Type B pancreatic cell (in vitro differentiated cells): ENCODE data around the gene GLRA3. TPM values are rescaled to one million over a fixed set of nuclear protein-coding genes. Genes with fewer than 3 reads are reported as not detected.

Source experiments
- DNase-seq: peaks from one replicate; pipeline ENCODE4 v3.0.0; 2021; ENCODE audit warnings: mixed read lengths; ENCODE audit not compliant: unreplicated experiment; ENCODE audit errors: extremely low spot score
- H3K27ac Mint-ChIP-seq: 2 replicates; pipeline ENCODE4 v1.8.0; 2021; ENCODE audit warnings: mild to moderate bottlenecking, mixed read lengths
- H3K27me3 Mint-ChIP-seq: 2 replicates; pipeline ENCODE4 v1.8.0; 2021; ENCODE audit warnings: mixed read lengths
- H3K36me3 Mint-ChIP-seq: 2 replicates; pipeline ENCODE4 v1.8.0; 2021; ENCODE audit warnings: mixed read lengths
- H3K4me1 Mint-ChIP-seq: one replicate; pipeline ENCODE4 v1.8.0; 2021; ENCODE audit warnings: mixed read lengths; ENCODE audit not compliant: unreplicated experiment
- H3K4me3 Mint-ChIP-seq: 2 replicates; pipeline ENCODE4 v1.8.0; 2021; ENCODE audit warnings: mild to moderate bottlenecking, mixed read lengths
- H3K9me3 Mint-ChIP-seq: 2 replicates; pipeline ENCODE4 v1.8.0; 2021; ENCODE audit warnings: mixed read lengths
- total RNA-seq: library from RNA; stranded (reverse); gene quantifications from 2 replicates; pipeline ENCODE4 v1.2.1, GENCODE V29; 2021; ENCODE audit warnings: low replicate concordance
- TF ChIP-seq, protein P1 (sequence below): fragments of 200-600 bp; sonication (generic); conservative IDR thresholded peaks from 2 replicates; pipeline ENCODE4 v1.5.0; 2021; ENCODE audit warnings: antibody characterized with exemption, mild to moderate bottlenecking

Gene GLRA3
- total RNA-seq, 1 donor from 2014 or later, result 0.60 TPM

DNA sequence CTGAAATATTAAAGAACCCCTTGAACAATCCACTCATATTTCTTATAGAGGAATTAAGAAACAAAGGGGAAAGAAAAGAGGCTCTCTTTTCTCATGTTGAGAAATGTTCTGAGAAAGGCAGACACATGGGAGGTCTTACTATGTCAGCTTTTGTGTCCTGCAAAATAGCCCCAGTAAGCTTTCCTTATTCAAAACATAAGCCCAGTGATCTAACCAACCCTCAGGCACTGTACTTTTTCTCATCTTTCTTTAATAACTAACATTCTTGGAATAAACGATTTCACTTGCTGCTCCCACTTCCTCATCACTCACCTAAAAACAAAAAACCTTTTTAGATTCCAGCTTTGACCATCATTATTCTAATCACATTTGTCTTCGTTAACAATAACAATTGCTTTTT, 115.9 kb downstream of the GLRA3 start:
- Mint-ChIP-seq H3K4me3 (peak overlapping the region; percentile 32), H3K27me3 (no peaks in the 10 kb centered on the region), H3K27ac (peak overlapping the region; percentile 9), H3K36me3 (no peaks in the 10 kb centered on the region), H3K9me3 (no peaks in the 10 kb centered on the region), H3K4me1 (peaks cover 11% of the 10 kb centered on the region)
- no peak for DNase-seq
- TF ChIP-seq, protein P1, sequence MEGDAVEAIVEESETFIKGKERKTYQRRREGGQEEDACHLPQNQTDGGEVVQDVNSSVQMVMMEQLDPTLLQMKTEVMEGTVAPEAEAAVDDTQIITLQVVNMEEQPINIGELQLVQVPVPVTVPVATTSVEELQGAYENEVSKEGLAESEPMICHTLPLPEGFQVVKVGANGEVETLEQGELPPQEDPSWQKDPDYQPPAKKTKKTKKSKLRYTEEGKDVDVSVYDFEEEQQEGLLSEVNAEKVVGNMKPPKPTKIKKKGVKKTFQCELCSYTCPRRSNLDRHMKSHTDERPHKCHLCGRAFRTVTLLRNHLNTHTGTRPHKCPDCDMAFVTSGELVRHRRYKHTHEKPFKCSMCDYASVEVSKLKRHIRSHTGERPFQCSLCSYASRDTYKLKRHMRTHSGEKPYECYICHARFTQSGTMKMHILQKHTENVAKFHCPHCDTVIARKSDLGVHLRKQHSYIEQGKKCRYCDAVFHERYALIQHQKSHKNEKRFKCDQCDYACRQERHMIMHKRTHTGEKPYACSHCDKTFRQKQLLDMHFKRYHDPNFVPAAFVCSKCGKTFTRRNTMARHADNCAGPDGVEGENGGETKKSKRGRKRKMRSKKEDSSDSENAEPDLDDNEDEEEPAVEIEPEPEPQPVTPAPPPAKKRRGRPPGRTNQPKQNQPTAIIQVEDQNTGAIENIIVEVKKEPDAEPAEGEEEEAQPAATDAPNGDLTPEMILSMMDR, result no peak

DNA sequence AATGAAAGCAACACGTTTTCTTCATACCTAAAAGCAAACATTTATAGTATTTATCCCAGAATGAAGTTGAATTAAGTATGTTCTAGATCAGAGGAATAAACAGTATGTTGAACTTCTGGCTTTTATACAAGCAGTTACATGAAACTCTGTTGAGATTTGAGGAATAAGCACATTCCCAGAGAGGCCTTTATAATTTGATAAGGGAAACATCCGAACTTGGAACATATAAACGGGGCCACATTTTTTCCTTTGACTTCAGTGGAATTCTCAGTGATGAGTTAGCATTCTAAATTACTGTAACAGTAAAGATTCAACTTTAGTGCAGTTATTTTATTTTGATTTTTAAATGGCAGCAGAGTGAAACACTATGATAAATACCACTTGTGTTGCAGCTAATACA, 119.5 kb downstream of the GLRA3 start:
- H3K27me3 Mint-ChIP-seq, result no peaks in the 10 kb centered on the region
- H3K27ac Mint-ChIP-seq, result no peak overlapping the region
- TF ChIP-seq, protein P1, result no peak
- DNase-seq, result no peak
- H3K4me1 Mint-ChIP-seq, result peaks cover 11% of the 10 kb centered on the region
- peaks cover 7% of the 10 kb centered on the region for H3K9me3 Mint-ChIP-seq
- no peaks in the 10 kb centered on the region for H3K36me3 Mint-ChIP-seq
- H3K4me3 Mint-ChIP-seq, result no peak overlapping the region

DNA sequence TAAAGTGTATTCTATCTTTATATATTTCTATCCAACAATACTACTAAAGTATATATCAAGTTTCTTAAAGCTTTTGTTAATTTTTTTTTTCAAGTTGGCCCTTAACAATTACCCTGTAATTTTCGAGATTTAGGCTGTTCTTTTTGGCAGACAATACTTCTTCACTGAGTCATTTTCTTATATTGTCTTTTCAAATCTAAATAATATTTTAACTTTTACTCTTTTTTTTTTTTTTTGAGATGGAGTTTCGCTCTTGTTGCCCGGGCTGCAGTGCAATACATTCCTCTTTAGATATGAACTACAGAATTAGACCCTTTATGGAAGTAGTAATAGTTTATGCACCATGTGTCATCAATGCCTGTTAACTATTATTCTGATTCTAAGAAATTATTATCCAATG, 120.7 kb downstream of the GLRA3 start:
- H3K9me3 Mint-ChIP-seq, result peaks cover 7% of the 10 kb centered on the region
- H3K27ac Mint-ChIP-seq, result no peak overlapping the region
- no peaks in the 10 kb centered on the region for H3K27me3 Mint-ChIP-seq
- H3K4me1 Mint-ChIP-seq, result peaks cover 5% of the 10 kb centered on the region
- H3K4me3 Mint-ChIP-seq, result no peak overlapping the region
- TF ChIP-seq, protein P1, result no peak
- no peaks in the 10 kb centered on the region for H3K36me3 Mint-ChIP-seq
- DNase-seq, result no peak

DNA sequence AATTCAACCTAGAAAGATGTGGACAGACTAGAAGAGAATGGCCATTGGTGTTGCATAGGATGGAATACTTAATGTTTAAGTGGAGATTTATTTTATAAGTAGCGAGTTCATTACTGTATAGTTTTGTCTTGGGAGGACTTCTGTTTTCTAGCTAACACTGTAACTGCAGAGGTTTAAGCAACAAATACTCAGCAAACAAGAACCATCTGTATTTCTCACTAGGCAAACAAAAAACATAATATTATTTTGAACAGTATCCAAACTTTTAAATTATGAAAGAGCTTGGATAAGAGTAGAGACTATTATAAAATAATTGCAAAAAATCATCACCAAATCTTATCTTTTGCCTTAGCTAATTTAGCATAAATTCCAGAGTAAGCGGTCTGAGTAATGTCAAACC, 121.1 kb downstream of the GLRA3 start:
- H3K4me1 Mint-ChIP-seq, result no peaks in the 10 kb centered on the region

DNA sequence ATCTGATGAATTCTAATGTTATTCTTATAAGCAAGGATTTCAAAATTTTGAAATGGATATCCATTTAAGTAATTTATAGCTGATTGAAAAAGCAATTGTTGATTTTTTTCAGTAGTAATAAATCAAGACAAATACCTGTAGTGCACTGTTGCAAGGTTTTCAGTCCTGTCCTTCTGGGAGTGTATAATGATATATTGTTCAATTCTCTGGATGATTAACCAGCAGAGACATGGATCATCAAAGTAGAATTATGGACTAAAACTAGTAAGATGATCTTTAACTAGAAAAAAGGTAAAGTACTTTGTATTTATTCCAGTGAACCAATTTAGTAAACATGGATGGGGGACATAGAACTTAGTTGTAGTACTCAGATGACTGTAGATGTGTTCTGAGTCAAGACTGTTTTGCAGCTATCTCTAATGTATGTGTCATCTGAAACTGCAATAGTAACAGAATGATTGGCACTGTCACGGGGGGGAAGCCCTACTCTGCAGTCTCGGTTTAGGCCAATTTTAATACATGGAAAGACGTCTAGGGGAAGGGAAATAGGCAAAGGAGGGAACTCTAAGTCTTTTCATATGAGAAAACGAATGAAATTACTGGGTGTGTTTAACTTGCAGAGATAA, 121.9 kb downstream of the GLRA3 start:
- Mint-ChIP-seq H3K4me1 (no peaks in the 10 kb centered on the region), H3K4me3 (no peak overlapping the region), H3K27ac (no peak overlapping the region), H3K9me3 (peaks cover 7% of the 10 kb centered on the region), H3K36me3 (no peaks in the 10 kb centered on the region), H3K27me3 (no peaks in the 10 kb centered on the region)
- no peak for DNase-seq
- TF ChIP-seq, protein P1, result no peak

More for the DNA sequence above, 121.1 kb downstream of the GLRA3 start:
- H3K27me3 Mint-ChIP-seq, result no peaks in the 10 kb centered on the region
- H3K27ac Mint-ChIP-seq, result no peak overlapping the region
- no peak overlapping the region for H3K4me3 Mint-ChIP-seq
- H3K36me3 Mint-ChIP-seq, result no peaks in the 10 kb centered on the region
- no peak for DNase-seq
- H3K9me3 Mint-ChIP-seq, result peaks cover 7% of the 10 kb centered on the region
- TF ChIP-seq, protein P1, result no peak
